H4 (cell line): ENCODE measurements around the gene ZNF430. TPM values are rescaled to one million over a fixed set of nuclear protein-coding genes. Genes with fewer than 3 reads are reported as not detected.

ENCODE experiments used
- total RNA-seq: library from RNA; depleted of rRNA; stranded (reverse); fragments of >200 nt; shearing (Covaris generic); gene quantifications from 2 replicates; pipeline ENCODE4 v1.2.3, GENCODE V29; 2014; rRNA removed

Gene ZNF430
- total RNA-seq, 1 experiment from 2014 or later = 7.2 TPM

Other genes with a start within 250 kb of the ZNF430 start
- gene ZNF66, start 244.4 kb upstream of the ZNF430 start, total RNA-seq = 0.91 and 2.9 TPM in 2 replicates
- gene ZNF85, start 97.4 kb upstream of the ZNF430 start, total RNA-seq = 10.3 and 12.5 TPM in 2 replicates
- 0.70 and 3.1 TPM in 2 replicates for gene ZNF714, start 61.5 kb downstream of the ZNF430 start, total RNA-seq
- gene ZNF431, start 121.4 kb downstream of the ZNF430 start, total RNA-seq = 2.0 and 4.1 TPM in 2 replicates